Mesenteric fat pad (tissue), 1 donor: Measurements from ENCODE around the gene ZNF621. TPM values are rescaled to one million over a fixed set of nuclear protein-coding genes. Genes with fewer than 3 reads are reported as not detected.

ENCODE experiments used
- DNase-seq: peaks from one replicate; pipeline ENCODE4 v3.0.0-alpha.2; 2020; ENCODE audit warnings: low spot score
- long read RNA-seq: library from polyadenylated mRNA; unstranded; transcript quantifications from one replicate; pipeline ENCODE4 v2.0.0, GENCODE V29; 2020
- total RNA-seq: library from RNA; stranded (reverse); fragmentation: NEBNext Ultra II Directional; extraction: Animal tissue kit (Norgen Biotek cat#: 25700); gene quantifications from one replicate; pipeline ENCODE4 v1.2.1, GENCODE V29; 2021
- donor health status: DM: yes; HTN: yes; CAD: no.

ZNF621 gene
- 18.8 TPM for total RNA-seq
- long read RNA-seq, full-length matches to known transcripts: 5 of 12 reads
- long read RNA-seq, partial matches to known transcripts: 2 of 12 reads
- long read RNA-seq, other reads (novel, unspliced or antisense): 5 of 12 reads

GRCh38 chr3:40524568-40525285 is at the start of gene ZNF621:
TSS of gene ZNF621 (plus strand) at chr3:40524960. CDS start at chr3:40525841, 881 bp downstream.
- peak; percentile 97 for DNase-seq

GRCh38 chr3:40476478-40477470 is 48.0 kb upstream of the ZNF621 start, which contains the start of gene ZNF619:
TSS of gene ZNF619 (plus strand) at chr3:40477122. CDS start at chr3:40477980, 858 bp downstream.
- peak; percentile 92 for DNase-seq

DNA sequence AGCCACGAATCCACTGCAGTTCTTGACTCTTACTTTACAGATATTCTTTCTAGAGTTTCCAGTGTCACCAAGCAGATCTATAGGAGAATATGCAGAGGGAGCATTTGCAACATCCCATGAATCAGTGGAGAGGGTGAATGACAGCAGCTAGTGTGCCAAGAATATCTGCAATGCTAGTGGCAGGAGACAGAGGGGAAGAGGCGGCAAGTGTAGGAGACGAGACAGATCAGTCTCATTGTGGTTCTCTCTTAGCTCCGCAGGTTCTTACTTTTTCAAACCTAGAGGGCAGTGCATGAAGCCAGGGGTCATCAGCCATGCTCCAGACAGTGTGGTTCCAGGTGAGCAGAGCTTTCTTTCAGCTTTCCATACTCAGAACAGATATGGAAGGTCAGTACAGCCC is 47.1 kb upstream of the ZNF621 start:
- DNase-seq: no peak

DNA sequence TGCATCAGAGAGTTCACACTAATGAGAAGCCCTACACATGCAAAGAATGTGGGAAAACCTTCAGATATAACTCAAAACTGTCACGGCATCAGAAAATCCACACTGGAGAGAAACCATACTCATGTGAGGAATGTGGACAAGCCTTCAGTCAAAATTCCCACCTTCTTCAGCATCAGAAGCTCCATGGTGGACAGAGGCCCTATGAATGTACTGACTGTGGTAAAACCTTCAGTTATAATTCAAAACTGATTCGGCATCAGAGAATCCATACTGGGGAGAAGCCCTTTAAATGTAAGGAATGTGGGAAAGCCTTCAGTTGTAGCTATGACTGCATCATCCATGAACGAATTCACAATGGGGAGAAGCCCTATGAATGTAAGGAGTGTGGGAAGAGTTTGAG is 37.6 kb upstream of the ZNF621 start:
- DNase-seq: no peak

DNA sequence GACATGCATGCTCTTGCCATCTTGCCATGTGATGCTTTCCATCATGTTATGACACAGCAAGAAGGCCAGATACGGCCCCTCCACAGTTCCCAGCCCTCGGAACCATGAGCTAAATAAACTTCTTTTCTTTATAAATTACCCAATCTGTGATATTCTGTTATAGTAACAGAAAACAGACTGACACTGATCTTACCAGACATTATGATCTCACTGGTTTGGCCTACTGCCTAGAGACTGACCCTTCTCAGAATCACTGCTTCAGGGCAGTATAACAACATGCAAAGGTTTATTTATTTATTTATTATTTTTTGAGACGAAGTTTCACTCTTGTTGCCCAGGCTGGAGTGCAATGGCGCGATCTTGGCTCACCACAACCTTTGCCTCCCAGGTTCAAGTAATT is 33.8 kb upstream of the ZNF621 start:
- DNase-seq: no peak

DNA sequence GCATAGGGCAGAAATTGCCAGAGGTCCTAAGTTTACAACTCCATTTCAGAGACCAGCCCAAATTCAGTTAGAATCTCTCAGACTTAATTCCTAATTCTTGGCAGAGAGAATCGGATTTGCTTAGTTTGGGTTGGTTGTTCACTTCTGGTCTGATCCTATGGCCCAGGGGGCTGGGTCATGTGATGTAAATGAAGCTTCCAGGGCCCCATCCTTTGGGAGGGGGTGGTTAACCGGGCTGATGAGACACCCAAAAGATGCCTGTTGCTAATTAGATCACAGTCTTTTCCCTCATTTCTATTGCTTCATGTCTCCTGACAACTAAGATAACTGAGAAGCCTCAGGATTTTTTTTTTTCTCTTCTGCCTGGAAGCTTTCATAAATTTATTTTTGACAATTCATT is 30.1 kb upstream of the ZNF621 start:
- no peak for DNase-seq

DNA sequence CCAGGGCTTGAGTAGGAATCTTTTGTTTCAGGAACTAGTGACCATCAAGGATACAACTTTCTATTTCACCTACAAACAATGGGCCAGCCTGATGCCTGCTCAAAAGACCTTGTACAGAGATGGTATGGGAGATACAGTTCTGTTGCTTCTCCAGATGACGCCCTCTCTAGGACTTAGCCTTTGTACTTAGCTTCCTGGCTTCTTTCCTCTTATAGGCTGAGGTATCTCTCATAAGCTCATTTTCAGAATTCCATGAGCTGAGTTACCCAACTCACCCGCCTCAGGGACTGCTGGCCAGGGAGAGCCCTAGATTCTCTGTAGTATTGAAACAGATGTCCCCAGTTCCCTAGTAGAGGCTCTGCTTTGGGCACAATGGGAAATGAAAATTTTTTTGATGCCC is 27.5 kb upstream of the ZNF621 start:
- no peak for DNase-seq

DNA sequence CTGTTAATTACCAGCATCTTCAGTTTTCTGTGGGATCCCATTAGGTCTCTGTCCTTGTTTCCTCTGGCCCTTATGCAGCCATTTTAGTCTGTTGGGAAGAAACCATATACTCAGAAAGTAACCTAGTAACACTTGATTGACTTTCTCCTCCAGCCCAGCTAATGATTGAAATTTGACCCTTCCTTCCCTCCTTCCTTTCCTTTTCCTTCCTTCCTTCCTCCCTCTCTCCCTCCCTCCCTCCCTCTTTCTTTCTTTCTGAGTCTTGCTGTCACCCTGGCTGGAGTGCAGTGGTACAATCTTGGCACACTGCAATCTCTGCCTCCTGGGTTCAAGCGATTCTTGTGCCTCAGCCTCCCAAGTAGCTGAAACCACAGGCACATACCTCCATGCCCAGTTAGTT is 24.8 kb upstream of the ZNF621 start:
- DNase-seq: no peak

- DNase-seq: no peak
These were observed 22.7 kb upstream of the ZNF621 start for GRCh38 chr3:40502034-40502433.

GRCh38 chr3:40504636-40505430 is 19.9 kb upstream of the ZNF621 start:
- DNase-seq: no peak

- DNase-seq: peak; percentile 90
These were observed 18.9 kb upstream of the ZNF621 start, which contains the start of gene ZNF620 for GRCh38 chr3:40505599-40506462. TSS of gene ZNF620 (plus strand) at chr3:40506039. CDS start at chr3:40506353, 314 bp downstream.

DNA sequence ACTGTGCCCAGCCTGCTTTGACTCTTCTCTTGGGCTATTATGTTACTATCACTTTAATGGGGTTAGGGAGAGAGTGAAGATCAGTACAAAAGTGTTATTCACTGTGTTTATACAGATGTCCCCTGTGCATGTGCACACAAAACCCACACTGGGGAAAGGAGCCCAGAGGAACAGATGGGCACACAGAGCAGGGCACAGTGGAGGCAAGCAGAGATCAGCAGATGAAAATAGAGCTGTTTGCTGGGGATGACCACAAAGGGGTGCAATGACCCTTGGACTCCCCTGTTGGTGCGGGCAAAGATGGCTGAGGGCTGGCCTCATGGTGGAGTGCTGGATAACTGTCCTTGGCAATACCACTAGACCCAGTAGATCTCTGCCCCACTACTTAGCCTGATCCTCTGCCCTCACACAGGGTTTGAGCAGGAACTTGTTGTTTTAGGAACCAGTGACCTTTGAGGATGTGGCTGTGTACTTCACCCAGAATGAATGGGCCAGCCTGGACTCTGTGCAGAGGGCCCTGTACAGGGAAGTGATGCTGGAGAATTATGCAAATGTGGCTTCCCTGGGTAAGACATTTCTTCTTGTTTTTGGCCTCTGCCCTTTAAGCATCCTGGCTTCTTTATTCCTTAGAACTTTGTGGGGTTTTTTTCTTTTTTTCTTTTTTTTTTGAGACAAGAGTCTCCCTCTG is 13.6 kb upstream of the ZNF621 start:
- DNase-seq: no peak

GRCh38 chr3:40516201-40516600 is 8.6 kb upstream of the ZNF621 start:
- DNase-seq: no peak

DNA sequence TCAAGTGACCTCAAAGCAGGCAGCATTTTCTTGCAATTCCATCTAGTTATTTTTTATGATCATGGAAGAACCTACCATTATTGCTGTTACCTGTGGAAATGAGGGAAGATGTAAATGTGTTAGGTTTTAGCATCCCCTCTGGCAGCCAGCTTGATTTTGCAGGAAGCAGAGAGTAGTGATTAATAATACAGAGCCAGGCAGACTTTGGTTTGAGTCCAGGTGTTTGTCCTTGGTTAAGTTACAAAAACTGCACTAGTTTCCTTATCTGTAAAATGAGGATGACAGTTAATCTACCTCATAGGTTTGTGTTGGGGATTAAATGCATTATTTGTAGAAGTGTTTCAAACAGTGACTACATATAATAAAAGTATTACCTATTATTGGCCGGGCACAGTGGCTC is 6.7 kb upstream of the ZNF621 start:
- no peak for DNase-seq

DNA sequence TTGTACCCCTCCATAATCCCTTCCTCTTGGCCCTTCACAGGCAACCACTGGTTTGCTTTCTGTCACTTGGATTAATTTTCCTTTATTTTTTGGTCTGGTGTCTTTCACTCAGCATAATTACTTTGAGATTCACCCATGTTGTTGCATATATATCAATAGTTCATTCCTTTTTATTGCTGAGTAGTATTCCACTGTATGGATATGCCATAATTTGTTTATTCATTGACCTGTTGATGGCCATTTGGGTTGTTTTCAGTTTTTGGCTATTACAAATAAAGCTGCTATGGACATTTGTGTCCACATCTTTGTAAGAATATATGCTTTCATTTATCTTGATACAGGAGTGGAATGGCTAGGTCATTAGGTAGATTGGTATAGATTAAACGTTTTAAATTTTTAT is 5.9 kb upstream of the ZNF621 start:
- DNase-seq: no peak

DNA sequence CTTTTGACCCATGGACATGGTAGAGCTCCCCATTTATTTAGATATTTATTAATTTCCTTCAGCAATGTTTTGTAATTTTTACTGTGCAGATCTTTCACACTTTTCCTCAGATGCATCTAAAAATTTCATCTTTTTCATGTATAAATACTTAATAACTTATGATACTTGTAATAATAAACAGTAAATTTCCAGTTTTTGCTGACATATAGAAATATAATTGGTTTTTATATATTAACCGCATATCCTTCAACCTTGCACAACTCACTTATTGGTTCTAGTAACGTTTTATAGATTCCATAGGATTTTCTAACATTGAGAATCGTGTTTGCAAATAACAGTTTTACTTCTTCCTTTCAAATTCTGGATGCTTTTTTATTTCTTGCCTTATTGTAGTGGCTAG is 3.5 kb upstream of the ZNF621 start:
- DNase-seq: no peak

DNA sequence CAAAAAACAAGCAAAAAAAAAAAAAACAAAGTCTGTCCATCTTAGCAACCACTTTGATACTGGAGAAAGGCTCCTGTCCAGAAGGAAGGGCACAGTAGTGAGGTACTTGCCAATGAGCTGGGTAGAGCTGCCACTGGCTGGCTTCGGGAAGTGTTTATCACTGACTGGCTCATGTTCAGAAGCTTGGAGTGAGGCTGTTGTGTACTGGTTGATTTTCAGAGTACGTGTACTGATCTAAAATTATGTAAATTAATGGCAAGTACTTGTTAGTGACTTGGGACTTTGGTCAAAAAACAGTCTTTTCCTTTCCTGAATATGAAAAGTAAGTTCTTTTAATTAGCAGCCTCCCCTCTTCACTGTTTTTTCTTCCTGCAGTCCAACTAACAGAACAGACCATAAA is 979 bp upstream of the ZNF621 start:
- no peak for DNase-seq

GRCh38 chr3:40524222-40524567 is 565 bp upstream of the ZNF621 start:
- no peak for DNase-seq

DNA sequence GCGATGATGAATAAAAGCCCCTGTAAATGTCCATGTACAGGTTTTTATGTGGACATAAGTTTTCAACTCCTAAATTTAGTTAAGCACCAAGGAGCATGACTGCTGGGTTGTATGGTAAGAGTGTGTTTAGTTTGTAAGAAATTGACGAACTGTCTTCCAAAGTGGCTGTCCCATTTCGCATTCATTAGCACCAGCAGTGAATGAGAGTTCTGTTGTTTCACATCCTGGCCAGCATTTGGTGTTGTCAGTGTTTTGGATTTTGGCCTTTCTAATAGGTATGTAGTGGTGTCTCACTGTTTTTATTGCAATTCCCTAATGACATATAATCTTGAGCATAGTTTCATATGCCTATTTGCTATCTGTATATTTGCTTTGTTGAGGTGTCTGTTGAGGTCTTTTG is 3.7 kb downstream of the ZNF621 start:
- no peak for DNase-seq

- no peak for DNase-seq
These were observed 7.5 kb downstream of the ZNF621 start for GRCh38 chr3:40532252-40532651.
